GM12878 (cell line): Measurements from ENCODE around the gene OSBPL10.

Experiments
- CEBPB ChIP-seq, 2 experiments: fragments of 150-350 bp in 1 of 2; IDR thresholded peaks; 2 replicates each; pipeline ENCODE4 v1.6.1; 2012 to 2014; ENCODE audit warnings: low read depth in 2 of 2, low read length in 2 of 2, borderline replicate concordance in 1 of 2, inconsistent platforms in 1 of 2
- EZH2 ChIP-seq: IDR thresholded peaks from 2 replicates; pipeline ENCODE4 v1.6.1; 2012; ENCODE audit warnings: low read depth, mild to moderate bottlenecking, control low read depth, inconsistent platforms, low read length, borderline replicate concordance; ENCODE audit not compliant: control insufficient read depth
- FOXM1 ChIP-seq: IDR thresholded peaks from 2 replicates; pipeline ENCODE4 v1.6.1; 2012; ENCODE audit warnings: low read depth, mild to moderate bottlenecking, inconsistent platforms, low read length, moderate library complexity
- JUND ChIP-seq: IDR thresholded peaks from 2 replicates; pipeline ENCODE4 v1.6.1; 2012; ENCODE audit warnings: low read depth, mild to moderate bottlenecking, low read length, improper control_type of control experiment, moderate library complexity
- STAT1 ChIP-seq: fragments of 450-650 bp; conservative IDR thresholded peaks from 2 replicates; pipeline ENCODE4 v1.6.1; 2014; ENCODE audit warnings: antibody characterized with exemption, mild to moderate bottlenecking
- TF ChIP-seq, protein P1 (sequence below), 3 experiments: IDR thresholded peaks in 2 of 3; conservative IDR thresholded peaks in 1 of 3; 2 replicates each; pipeline ENCODE4 v1.5.1; 2011; ENCODE audit warnings: low read depth in 3 of 3, low read length in 3 of 3, mild to moderate bottlenecking in 3 of 3, control low read depth in 2 of 3, moderate library complexity in 2 of 3, inconsistent platforms in 1 of 3, mixed read lengths in 1 of 3; ENCODE audit not compliant: control insufficient read depth in 2 of 3, insufficient read depth in 1 of 3; ENCODE audit errors: extremely low read depth in 1 of 3

DNA sequence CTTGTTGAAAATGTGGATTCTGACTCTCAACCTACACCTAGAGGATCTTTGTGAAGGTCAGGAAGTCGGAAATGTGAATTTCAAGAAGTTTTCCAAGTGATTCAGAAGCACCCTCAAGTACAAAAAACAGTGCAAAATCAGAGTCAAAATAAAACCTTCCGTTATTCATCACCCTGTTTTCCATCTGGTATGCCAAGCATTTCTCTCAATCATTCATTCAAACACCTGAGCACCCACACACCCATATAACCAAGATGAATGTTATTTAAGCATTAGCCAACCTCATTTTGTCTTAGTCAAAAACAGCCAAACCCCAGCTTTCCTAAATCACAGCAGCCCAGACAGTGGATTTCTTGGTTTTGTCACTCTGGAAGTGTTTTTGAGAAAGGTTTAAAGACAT, 91.1 kb downstream of the OSBPL10 start:
- TF ChIP-seq CEBPB (IDR thresholded peaks at IDR 0.05; ENCODE audit: borderline replicate concordance in 1 of 2, low read depth in 2 of 2, low read length in 2 of 2), result no peak
- no peak for TF ChIP-seq EZH2
- no peak for TF ChIP-seq FOXM1
- TF ChIP-seq, protein P1, sequence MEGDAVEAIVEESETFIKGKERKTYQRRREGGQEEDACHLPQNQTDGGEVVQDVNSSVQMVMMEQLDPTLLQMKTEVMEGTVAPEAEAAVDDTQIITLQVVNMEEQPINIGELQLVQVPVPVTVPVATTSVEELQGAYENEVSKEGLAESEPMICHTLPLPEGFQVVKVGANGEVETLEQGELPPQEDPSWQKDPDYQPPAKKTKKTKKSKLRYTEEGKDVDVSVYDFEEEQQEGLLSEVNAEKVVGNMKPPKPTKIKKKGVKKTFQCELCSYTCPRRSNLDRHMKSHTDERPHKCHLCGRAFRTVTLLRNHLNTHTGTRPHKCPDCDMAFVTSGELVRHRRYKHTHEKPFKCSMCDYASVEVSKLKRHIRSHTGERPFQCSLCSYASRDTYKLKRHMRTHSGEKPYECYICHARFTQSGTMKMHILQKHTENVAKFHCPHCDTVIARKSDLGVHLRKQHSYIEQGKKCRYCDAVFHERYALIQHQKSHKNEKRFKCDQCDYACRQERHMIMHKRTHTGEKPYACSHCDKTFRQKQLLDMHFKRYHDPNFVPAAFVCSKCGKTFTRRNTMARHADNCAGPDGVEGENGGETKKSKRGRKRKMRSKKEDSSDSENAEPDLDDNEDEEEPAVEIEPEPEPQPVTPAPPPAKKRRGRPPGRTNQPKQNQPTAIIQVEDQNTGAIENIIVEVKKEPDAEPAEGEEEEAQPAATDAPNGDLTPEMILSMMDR (IDR thresholded peaks at IDR 0.05 in 2 of 3, conservative IDR thresholded peaks at IDR 0.05 in 1 of 3; ENCODE audit: control insufficient read depth in 2 of 3, extremely low read depth in 1 of 3, insufficient read depth in 1 of 3, low read depth in 3 of 3, low read length in 3 of 3), result no peak
- TF ChIP-seq STAT1, result no peak
- no peak for TF ChIP-seq JUND
